NB4 (cell line): ENCODE data around the gene PHGDH.
"Not testable (repeated sequence)": the region's sequence is repeated elsewhere in the genome, so short reads cannot be mapped to it uniquely, and the experiment has no call there.

Experiments used
- DNase-seq: peaks from one replicate; pipeline ENCODE4 v3.0.0; 2010; ENCODE audit warnings: low read depth
- H3K4me3 ChIP-seq: one replicate; pipeline ENCODE4 v1.5.1; 2011; ENCODE audit warnings: mild to moderate bottlenecking, low read depth, low read length, moderate library complexity
- CTCF ChIP-seq: IDR thresholded peaks from one replicate; pipeline ENCODE4 v1.5.1; 2012; ENCODE audit warnings: low read depth, low read length
- MYC ChIP-seq: IDR thresholded peaks from 2 replicates; pipeline ENCODE4 v1.6.1; 2011; ENCODE audit warnings: low read depth, low read length
- POLR2A ChIP-seq: IDR thresholded peaks from 2 replicates; pipeline ENCODE4 v1.6.1; 2011; ENCODE audit warnings: mild to moderate bottlenecking; ENCODE audit not compliant: insufficient read length; ENCODE audit errors: extremely low read depth
- TF ChIP-seq, protein P1 (sequence below): IDR thresholded peaks from 2 replicates; pipeline ENCODE4 v1.6.1; 2011; ENCODE audit warnings: low read depth, low read length

PHGDH gene

GRCh38 chr1:119779869-119780356, 68.2 kb downstream of the PHGDH start:
- TF ChIP-seq, protein P1, sequence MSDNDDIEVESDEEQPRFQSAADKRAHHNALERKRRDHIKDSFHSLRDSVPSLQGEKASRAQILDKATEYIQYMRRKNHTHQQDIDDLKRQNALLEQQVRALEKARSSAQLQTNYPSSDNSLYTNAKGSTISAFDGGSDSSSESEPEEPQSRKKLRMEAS, result no peak
- no peak for TF ChIP-seq CTCF
- TF ChIP-seq POLR2A, result no peak
- TF ChIP-seq MYC, result no peak
- H3K4me3 ChIP-seq, result no peak overlapping the region
- DNase-seq, result no peak

GRCh38 chr1:119781434-119782210, 69.9 kb downstream of the PHGDH start:
- no peak overlapping the region for H3K4me3 ChIP-seq
- no peak for TF ChIP-seq MYC
- no peak for TF ChIP-seq POLR2A
- TF ChIP-seq, protein P1, result no peak
- TF ChIP-seq CTCF, result no peak
- no peak for DNase-seq

- H3K4me3 ChIP-seq, result no peak overlapping the region
- TF ChIP-seq, protein P1, result no peak
- TF ChIP-seq MYC (no peak), POLR2A (no peak), CTCF (no peak)
- peak; percentile 12 for DNase-seq
Measured at GRCh38 chr1:119782631-119783325, 71.0 kb downstream of the PHGDH start.

- no peak overlapping the region for H3K4me3 ChIP-seq
- peak; percentile 76 for DNase-seq
- no peak for TF ChIP-seq POLR2A
- no peak for TF ChIP-seq CTCF
- TF ChIP-seq MYC, result no peak
- TF ChIP-seq, protein P1, result peak; percentile 44
Measured at GRCh38 chr1:119783354-119784185, 71.8 kb downstream of the PHGDH start.

DNA sequence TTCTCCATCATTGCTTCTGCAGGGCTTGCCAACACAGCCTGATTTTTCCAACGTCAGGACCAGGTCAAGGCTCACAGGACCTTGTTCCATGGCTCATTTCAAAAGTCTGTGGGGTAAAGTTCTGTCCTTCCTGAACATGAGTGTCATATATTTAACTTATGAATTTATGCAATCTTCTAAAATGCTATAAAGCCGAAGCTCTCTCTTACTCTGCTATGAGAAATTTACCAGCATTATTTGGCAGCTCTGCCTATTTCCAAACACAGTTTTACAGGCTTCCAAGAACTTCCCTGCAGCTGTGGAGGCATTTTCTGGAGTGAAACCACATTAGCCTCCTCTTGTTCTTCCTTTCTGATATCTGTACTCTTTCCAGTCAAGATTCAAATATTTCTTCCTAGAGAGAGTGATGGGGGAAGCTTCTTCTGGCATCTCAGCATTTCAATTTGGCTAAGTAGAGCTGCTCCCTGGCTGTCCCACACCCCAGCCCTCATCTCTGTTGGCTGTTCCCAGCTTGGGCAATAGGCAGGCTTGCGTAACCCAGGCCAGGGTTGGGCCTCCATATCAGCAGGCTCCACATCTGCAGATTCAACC, 72.6 kb downstream of the PHGDH start:
- no peak overlapping the region for H3K4me3 ChIP-seq
- DNase-seq, result peak; percentile 89
- TF ChIP-seq, protein P1, result no peak
- TF ChIP-seq CTCF (no peak), POLR2A (no peak), MYC (no peak)

DNA sequence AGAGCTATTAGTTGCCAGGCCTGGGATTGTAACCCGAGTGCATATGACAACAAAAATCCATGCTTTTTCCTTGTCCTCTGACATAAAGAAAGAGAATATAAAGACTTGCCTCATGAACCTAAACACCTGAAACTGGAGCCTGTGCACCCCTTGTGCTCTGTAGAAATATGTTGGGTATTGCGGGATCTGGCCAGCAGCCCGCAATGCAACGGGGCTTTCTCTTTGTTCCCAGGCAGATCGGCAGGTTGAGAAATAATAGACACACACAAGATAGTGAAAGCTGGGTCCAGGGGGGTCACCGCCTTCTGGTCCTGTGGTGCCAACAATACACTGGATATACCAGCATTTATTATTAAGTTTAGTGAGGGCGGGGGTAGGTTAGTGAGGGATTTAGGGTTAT, 74.3 kb downstream of the PHGDH start:
- H3K4me3 ChIP-seq, DNase-seq: not testable (repeated sequence)

GRCh38 chr1:119786473-119787050, 74.8 kb downstream of the PHGDH start:
- not testable (repeated sequence) for H3K4me3 ChIP-seq
- DNase-seq, result peak; percentile 40
